Measurements from ENCODE around the gene PRC1. TPM values are rescaled to one million over a fixed set of nuclear protein-coding genes. Genes with fewer than 3 reads are reported as not detected.

The PRC1 gene
- total and polyA plus RNA-seq, 2 of the 13 experiments (the other 11 are each of a cell fraction or from before 2014, with no cell fraction given) = 137 to 162 TPM

GRCh38 chr15:91022832-91023129, 28.4 kb upstream of the PRC1 start:
- CTCF ChIA-PET (ENCODE audit: low intra/inter-chr PET ratio, low total read pairs) = interaction anchor here (1.1 kb wide), 1 partner anchor 27 kb away, joined by 3 read pairs; no protein-coding TSS in a partner anchor
- TSS peak; percentile 86 for BruUV-seq (replicated peaks)
- peaks cover 16% of the 10 kb centered on the region for H3K79me2 ChIP-seq (ENCODE audit: insufficient read depth, low read length)
- H3K36me3 ChIP-seq (replicated peaks in 1 of 2; ENCODE audit: control insufficient read depth in 1 of 2, insufficient read depth in 2 of 2, low read length in 2 of 2) = no peaks in the 10 kb centered on the region; a peak in 2 of 5 replicates
- no peaks in the 10 kb centered on the region; a peak in 1 of 5 replicates for H3K27me3 ChIP-seq (ENCODE audit: control insufficient read depth in 1 of 2, insufficient read depth in 2 of 2, low read length in 2 of 2)
- H2AFZ ChIP-seq (ENCODE audit: low read length) = peak overlapping the region; percentile 98
- H3K4me2 ChIP-seq (ENCODE audit: low read depth, low read length) = peak overlapping the region; percentile 87
- ATAC-seq (no peak), FAIRE-seq (no peak), DNase-seq (ENCODE audit: low spot score) (no peak)
- no peaks in the 10 kb centered on the region for H3K9me3 ChIP-seq (ENCODE audit: low read length)
- POLR2A ChIA-PET = interaction anchor here (1.7 to 2.1 kb wide), 2 partner anchors 18 to 91 kb away, joined by 3 to 4 read pairs; no protein-coding TSS in a partner anchor
- H3K4me1 ChIP-seq (ENCODE audit: insufficient read depth, low read length) = peaks cover 20% of the 10 kb centered on the region
- in situ Hi-C loops (cut with HindIII; ENCODE audit: extremely low pct_ligation_motif_present, low pct_unique_long_range_greater_than_20kb) (no loop called here), intact Hi-C loops (cut with micrococcal nuclease; ENCODE audit: unreplicated experiment) (no loop called here)
- peak overlapping the region; percentile 62 for H3K27ac ChIP-seq (ENCODE audit: extremely low read length, insufficient read depth, low read length)
- peak overlapping the region; percentile 87 to 97 (median 95) for H3K4me3 ChIP-seq (replicated peaks in 1 of 3; ENCODE audit: insufficient read depth in 1 of 3, low read depth in 2 of 3, low read length in 3 of 3)
- 24% methylated on average over 1 of the region's 1 CpG for WGBS (ENCODE audit: low lambda C conversion rate)
- peak overlapping the region; percentile 88 for H3K9ac ChIP-seq (ENCODE audit: insufficient read depth, low read depth, low read length)
- no peaks in the 10 kb centered on the region for H4K20me1 ChIP-seq (ENCODE audit: insufficient read depth, low read length)
- TF ChIP-seq KLF11 (CRISPR knock-in tag; IDR thresholded peaks at IDR 0.05) (0 out of 2 replicates have a peak, but pooled peaks have one; percentile 7), ZNF362 (CRISPR knock-in tag; IDR thresholded peaks at IDR 0.05; ENCODE audit: borderline replicate concordance) (peak; percentile 9; the same call in 1 of the 2 replicates), PPARG (CRISPR knock-in tag; conservative IDR thresholded peaks at IDR 0.05) (0 out of 2 replicates have a peak, but pooled peaks have one; percentile 1), ZNF775 (CRISPR knock-in tag; IDR thresholded peaks at IDR 0.05; ENCODE audit: borderline replicate concordance) (0 out of 2 replicates have a peak, but pooled peaks have one; percentile 17), SRSF1 (optimal IDR thresholded peaks at IDR 0.05; ENCODE audit: low read depth, low read length) (no peak), TARDBP (CRISPR knock-in tag; IDR thresholded peaks at IDR 0.05) (0 out of 2 replicates have a peak, but pooled peaks have one; percentile 17), ZNF879 (CRISPR knock-in tag; IDR thresholded peaks at IDR 0.05) (0 out of 2 replicates have a peak, but pooled peaks have one; percentile 30), HMGXB4 (CRISPR knock-in tag; IDR thresholded peaks at IDR 0.05; ENCODE audit: borderline replicate concordance in 1 of 2, low read depth in 1 of 2) (0 out of 4 replicates have a peak, but pooled peaks of 1 of the 2 experiments have one; percentile 14), SMAD9 (CRISPR knock-in tag; IDR thresholded peaks at IDR 0.05) (no peak)
- TF ChIP-seq, protein P1, sequence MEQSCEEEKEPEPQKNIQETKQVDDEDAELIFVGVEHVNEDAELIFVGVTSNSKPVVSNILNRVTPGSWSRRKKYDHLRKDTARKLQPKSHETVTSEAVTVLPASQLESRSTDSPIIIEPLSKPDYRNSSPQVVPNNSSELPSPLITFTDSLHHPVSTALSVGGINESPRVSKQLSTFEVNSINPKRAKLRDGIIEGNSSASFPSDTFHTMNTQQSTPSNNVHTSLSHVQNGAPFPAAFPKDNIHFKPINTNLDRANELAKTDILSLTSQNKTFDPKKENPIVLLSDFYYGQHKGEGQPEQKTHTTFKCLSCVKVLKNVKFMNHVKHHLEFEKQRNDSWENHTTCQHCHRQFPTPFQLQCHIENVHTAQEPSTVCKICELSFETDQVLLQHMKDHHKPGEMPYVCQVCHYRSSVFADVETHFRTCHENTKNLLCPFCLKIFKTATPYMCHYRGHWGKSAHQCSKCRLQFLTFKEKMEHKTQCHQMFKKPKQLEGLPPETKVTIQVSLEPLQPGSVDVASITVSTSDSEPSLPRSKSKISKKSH (CRISPR knock-in tag; IDR thresholded peaks at IDR 0.05; ENCODE audit: borderline replicate concordance) = no peak

Data from HepG2 (cell line).